ENCODE measurements around the gene DMRT1.

DNA sequence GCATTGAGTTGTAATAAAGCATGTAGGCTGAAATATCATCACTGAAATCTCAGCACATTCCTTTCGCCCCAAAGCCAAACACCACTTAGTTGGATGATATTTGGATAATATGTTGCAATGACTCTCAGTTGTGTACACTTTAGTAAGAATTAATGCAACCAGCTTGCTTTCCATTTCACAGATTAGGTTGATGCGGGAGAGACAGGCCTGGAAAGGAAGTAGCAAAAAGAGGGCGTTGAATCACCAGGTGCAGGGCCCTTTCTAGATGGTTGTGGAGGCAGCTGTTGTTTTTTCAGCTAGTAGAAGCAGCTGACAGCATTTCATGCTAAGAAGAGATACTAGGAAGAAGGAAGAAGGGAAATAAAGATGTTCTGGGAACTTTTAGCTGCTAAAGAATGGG is 165.8 kb downstream of the DMRT1 start:
- TF ChIP-seq POLR2AphosphoS5 (IDR thresholded peaks at IDR 0.05; ENCODE audit: low read depth, low read length) (no peak), TAF1 (IDR thresholded peaks at IDR 0.05; ENCODE audit: borderline replicate concordance, low read depth, low read length) (no peak), POLR2A (IDR thresholded peaks at IDR 0.05; ENCODE audit: low read depth, low read length) (no peak)

Data from GM12892 (cell line).